Osteoblast (primary cell): ENCODE results near the gene SETD3. TPM values are rescaled to one million over a fixed set of nuclear protein-coding genes. Genes with fewer than 3 reads are reported as not detected.

Experiments used
- DNase-seq: peaks from one replicate; pipeline ENCODE4 v3.0.0; 2011; ENCODE audit warnings: low spot score, mixed read lengths; ENCODE audit not compliant: insufficient read length; ENCODE audit errors: missing footprints
- H2AFZ ChIP-seq: 2 replicates; pipeline ENCODE4 v1.6.0; 2011; ENCODE audit warnings: mild to moderate bottlenecking, low read length
- H3K27ac ChIP-seq: 2 replicates; pipeline ENCODE4 v1.5.1; 2011; ENCODE audit warnings: mild to moderate bottlenecking, low read depth, low read length, moderate library complexity
- H3K27me3 ChIP-seq: 2 replicates; pipeline ENCODE4 v1.6.0; 2012; ENCODE audit warnings: mild to moderate bottlenecking, control low read depth, inconsistent platforms, low read length, moderate library complexity; ENCODE audit not compliant: insufficient read depth
- H3K36me3 ChIP-seq: 2 replicates; pipeline ENCODE4 v1.5.1; 2011; ENCODE audit warnings: mild to moderate bottlenecking, low read length, control low read depth, moderate library complexity; ENCODE audit not compliant: insufficient read depth
- H3K4me1 ChIP-seq: 2 replicates; pipeline ENCODE4 v1.5.1; 2011; ENCODE audit warnings: mild to moderate bottlenecking, low read length, control low read depth, moderate library complexity; ENCODE audit not compliant: insufficient read depth
- H3K4me2 ChIP-seq: 2 replicates; pipeline ENCODE4 v1.6.0; 2011; ENCODE audit warnings: mild to moderate bottlenecking, low read length; ENCODE audit not compliant: insufficient read depth
- H3K4me3 ChIP-seq: fragments of 200-600 bp; sonication (generic); 3 replicates; pipeline ENCODE4 v1.5.1; 2012; ENCODE audit warnings: mild to moderate bottlenecking, low read length, inconsistent platforms; ENCODE audit not compliant: insufficient read depth
- H3K79me2 ChIP-seq: 2 replicates; pipeline ENCODE4 v1.6.0; 2012; ENCODE audit warnings: mild to moderate bottlenecking, low read length, control low read depth, inconsistent platforms; ENCODE audit not compliant: insufficient read depth
- H3K9me3 ChIP-seq: 2 replicates; pipeline ENCODE4 v1.5.1; 2011; ENCODE audit warnings: low read depth, low read length, control low read depth
- H4K20me1 ChIP-seq: 2 replicates; pipeline ENCODE4 v1.6.0; 2012; ENCODE audit warnings: mild to moderate bottlenecking, low read length, control low read depth; ENCODE audit not compliant: insufficient read depth
- total RNA-seq: library from RNA; depleted of rRNA; stranded (reverse); fragments of >200 nt; gene quantifications from 2 replicates; pipeline ENCODE4 v1.2.3, GENCODE V29; 2012
- TF ChIP-seq, protein P1 (sequence below): IDR thresholded peaks from 2 replicates; pipeline ENCODE4 v1.5.1; 2011; ENCODE audit warnings: mild to moderate bottlenecking, low read depth, low read length, moderate library complexity; ENCODE audit errors: extremely low read depth

SETD3 gene
- total RNA-seq, 1 donor: 65.1 TPM

DNA sequence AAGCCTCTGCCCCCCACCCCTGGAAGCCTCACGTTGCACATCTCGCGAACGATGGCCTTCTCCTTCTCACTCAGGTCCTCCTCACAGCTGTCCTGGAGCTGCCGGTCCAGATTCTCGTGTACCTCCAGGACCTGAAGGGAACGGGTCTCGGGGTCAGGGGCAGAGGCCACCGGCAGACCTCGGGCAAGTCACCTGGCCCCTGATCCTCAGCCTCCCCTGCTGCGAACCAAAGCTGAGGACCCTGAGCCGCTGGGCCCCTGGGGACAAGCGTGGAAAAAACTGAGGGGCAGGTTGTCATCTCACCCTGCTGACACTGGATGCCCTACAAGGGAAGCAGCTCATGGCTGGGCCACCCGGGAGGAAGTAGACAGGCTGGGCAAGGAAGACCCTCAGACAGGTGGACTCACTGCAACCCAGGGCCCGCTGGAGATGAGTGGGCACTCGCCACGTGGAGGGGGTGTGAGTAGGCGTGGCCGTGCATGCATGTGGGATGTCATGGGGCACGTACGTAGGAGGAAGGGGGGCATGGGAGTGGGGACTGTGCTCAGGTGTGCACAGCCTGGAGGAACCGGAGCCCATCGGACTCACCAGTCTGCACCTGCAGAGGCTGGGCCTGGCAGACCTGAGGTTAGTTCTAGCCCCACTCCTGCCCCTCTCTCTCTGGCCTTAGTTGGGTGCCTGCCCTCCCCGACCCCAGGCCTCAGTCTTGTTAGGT, 35.7 kb upstream of the SETD3 start:
- H3K27ac ChIP-seq: no peak overlapping the region
- no peaks in the 10 kb centered on the region for H3K9me3 ChIP-seq
- H3K27me3 ChIP-seq: no peaks in the 10 kb centered on the region
- H3K79me2 ChIP-seq: no peaks in the 10 kb centered on the region
- no peak overlapping the region for H2AFZ ChIP-seq
- peak; percentile 15 for DNase-seq
- peaks cover 9% of the 10 kb centered on the region for H3K4me1 ChIP-seq
- H3K4me2 ChIP-seq: no peak overlapping the region
- H3K36me3 ChIP-seq: peaks cover 16% of the 10 kb centered on the region
- TF ChIP-seq, protein P1, sequence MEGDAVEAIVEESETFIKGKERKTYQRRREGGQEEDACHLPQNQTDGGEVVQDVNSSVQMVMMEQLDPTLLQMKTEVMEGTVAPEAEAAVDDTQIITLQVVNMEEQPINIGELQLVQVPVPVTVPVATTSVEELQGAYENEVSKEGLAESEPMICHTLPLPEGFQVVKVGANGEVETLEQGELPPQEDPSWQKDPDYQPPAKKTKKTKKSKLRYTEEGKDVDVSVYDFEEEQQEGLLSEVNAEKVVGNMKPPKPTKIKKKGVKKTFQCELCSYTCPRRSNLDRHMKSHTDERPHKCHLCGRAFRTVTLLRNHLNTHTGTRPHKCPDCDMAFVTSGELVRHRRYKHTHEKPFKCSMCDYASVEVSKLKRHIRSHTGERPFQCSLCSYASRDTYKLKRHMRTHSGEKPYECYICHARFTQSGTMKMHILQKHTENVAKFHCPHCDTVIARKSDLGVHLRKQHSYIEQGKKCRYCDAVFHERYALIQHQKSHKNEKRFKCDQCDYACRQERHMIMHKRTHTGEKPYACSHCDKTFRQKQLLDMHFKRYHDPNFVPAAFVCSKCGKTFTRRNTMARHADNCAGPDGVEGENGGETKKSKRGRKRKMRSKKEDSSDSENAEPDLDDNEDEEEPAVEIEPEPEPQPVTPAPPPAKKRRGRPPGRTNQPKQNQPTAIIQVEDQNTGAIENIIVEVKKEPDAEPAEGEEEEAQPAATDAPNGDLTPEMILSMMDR: no peak
- H4K20me1 ChIP-seq: peaks cover 15% of the 10 kb centered on the region
- no peak overlapping the region for H3K4me3 ChIP-seq

DNA sequence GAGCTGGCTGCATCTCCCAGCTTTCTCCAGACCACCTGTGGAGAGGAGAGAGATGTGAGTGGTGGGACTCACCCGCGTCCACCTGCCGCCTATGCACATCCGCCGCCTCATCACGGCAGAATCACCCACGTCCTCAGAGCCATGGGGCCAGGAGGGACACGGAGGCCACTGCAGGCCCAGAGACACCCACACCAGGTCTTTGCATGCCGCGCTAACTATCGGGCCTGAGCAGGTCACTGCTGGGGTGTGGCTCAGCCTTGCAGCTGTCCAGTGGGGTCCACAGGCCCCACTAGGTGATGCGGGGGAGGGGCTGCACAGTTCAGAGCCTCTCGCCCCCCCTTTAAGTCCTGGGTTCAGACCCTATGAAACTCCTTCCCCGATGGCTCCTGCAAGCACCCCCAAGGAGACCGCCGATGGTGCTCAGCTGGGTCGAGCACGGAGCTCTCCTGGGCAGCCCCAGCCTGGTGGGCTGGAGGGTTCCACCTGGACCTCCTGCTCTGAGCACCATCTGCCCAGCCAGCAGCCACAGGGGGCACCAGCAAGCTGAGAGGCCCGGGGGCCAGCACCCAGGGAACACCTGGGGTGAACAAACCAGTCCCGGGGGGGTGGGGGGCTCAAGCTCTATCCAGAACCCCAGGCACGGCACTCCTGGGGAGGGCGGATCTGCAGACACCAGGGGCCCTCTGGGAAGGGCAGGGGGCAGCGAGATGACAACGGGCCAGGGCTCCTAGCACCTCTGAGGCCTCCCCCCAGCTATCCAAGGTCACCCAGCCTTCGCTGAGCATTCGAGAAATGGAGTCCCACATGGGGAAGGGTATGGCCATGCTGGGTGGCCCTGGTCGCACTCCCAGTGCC, 34.9 kb upstream of the SETD3 start:
- TF ChIP-seq, protein P1: no peak
- peaks cover 16% of the 10 kb centered on the region for H3K36me3 ChIP-seq

GRCh38 chr14:99514552-99515300, 34.1 kb upstream of the SETD3 start:
- Histone ChIP-seq H3K36me3 (peaks cover 19% of the 10 kb centered on the region), H3K27me3 (no peaks in the 10 kb centered on the region), H3K4me1 (peaks cover 16% of the 10 kb centered on the region), H3K4me3 (no peak overlapping the region), H3K4me2 (no peak overlapping the region), H4K20me1 (peaks cover 20% of the 10 kb centered on the region), H3K27ac (no peak overlapping the region), H2AFZ (no peak overlapping the region), H3K9me3 (no peaks in the 10 kb centered on the region), H3K79me2 (no peaks in the 10 kb centered on the region)
- TF ChIP-seq, protein P1: no peak
- DNase-seq: peak; percentile 36

More for the DNA sequence above, 34.9 kb upstream of the SETD3 start:
- Histone ChIP-seq H3K4me1 (peaks cover 16% of the 10 kb centered on the region), H3K4me3 (no peak overlapping the region), H3K27me3 (no peaks in the 10 kb centered on the region), H3K9me3 (no peaks in the 10 kb centered on the region), H2AFZ (no peak overlapping the region), H3K79me2 (no peaks in the 10 kb centered on the region), H3K4me2 (no peak overlapping the region), H3K27ac (no peak overlapping the region), H4K20me1 (peaks cover 20% of the 10 kb centered on the region)
- peak; percentile 39 for DNase-seq
